Trophoblast cell (in vitro differentiated cells and primary cell): ENCODE results near the gene DNAJA4.

ENCODE experiments used
- DNase-seq, 2 donors: peaks; one replicate each; pipeline ENCODE4 v3.0.0-alpha.2; 2016
- H2AFZ ChIP-seq: 2 replicates; pipeline ENCODE4 v1.6.1; 2013; ENCODE audit warnings: low read length, moderate library complexity, mild to moderate bottlenecking; ENCODE audit not compliant: insufficient read depth, poor library complexity
- H2AK5ac ChIP-seq: 2 replicates; pipeline ENCODE4 v1.6.1; 2013; ENCODE audit warnings: mild to moderate bottlenecking, low read length
- H2BK120ac ChIP-seq: 2 replicates; pipeline ENCODE4 v1.6.1; 2013; ENCODE audit warnings: low read length, mild to moderate bottlenecking, moderate library complexity; ENCODE audit not compliant: insufficient read depth, poor library complexity
- H2BK12ac ChIP-seq: 2 replicates; pipeline ENCODE4 v1.6.1; 2013; ENCODE audit warnings: mild to moderate bottlenecking, low read length, moderate library complexity
- H2BK5ac ChIP-seq: 2 replicates; pipeline ENCODE4 v1.6.1; 2013; ENCODE audit warnings: low read length, low read depth, moderate library complexity, mild to moderate bottlenecking; ENCODE audit not compliant: poor library complexity
- H3K14ac ChIP-seq: 2 replicates; pipeline ENCODE4 v1.6.1; 2013; ENCODE audit warnings: mild to moderate bottlenecking, low read length
- H3K18ac ChIP-seq: 2 replicates; pipeline ENCODE4 v1.6.1; 2013; ENCODE audit warnings: mild to moderate bottlenecking, low read length
- H3K23ac ChIP-seq: 2 replicates; pipeline ENCODE4 v1.6.1; 2013; ENCODE audit warnings: low read length
- H3K27ac ChIP-seq: 2 replicates; pipeline ENCODE4 v1.5.1; 2013; ENCODE audit warnings: low read depth, mild to moderate bottlenecking, inconsistent platforms, low read length, moderate library complexity
- H3K27me3 ChIP-seq: 2 replicates; pipeline ENCODE4 v1.6.1; 2013; ENCODE audit warnings: inconsistent platforms, mild to moderate bottlenecking, low read length, moderate library complexity; ENCODE audit not compliant: insufficient read depth
- H3K36me3 ChIP-seq, 2 experiments: 1 replicate in 1 of 2; 2 replicates in 1 of 2; pipeline ENCODE4 v1.6.1; 2013; ENCODE audit warnings: low read length in 2 of 2, mild to moderate bottlenecking in 2 of 2, moderate library complexity in 1 of 2; ENCODE audit not compliant: insufficient read depth in 2 of 2, control insufficient read depth in 1 of 2
- H3K4ac ChIP-seq: 2 replicates; pipeline ENCODE4 v1.6.1; 2013; ENCODE audit warnings: low read depth, mild to moderate bottlenecking, low read length, moderate library complexity
- H3K4me1 ChIP-seq, 2 experiments: 1 replicate in 1 of 2; 2 replicates in 1 of 2; pipeline ENCODE4 v1.6.1; 2013; ENCODE audit warnings: low read length in 2 of 2, mild to moderate bottlenecking in 2 of 2, moderate library complexity in 1 of 2; ENCODE audit not compliant: insufficient read depth in 2 of 2, control insufficient read depth in 1 of 2
- H3K4me2 ChIP-seq: 2 replicates; pipeline ENCODE4 v1.6.1; 2013; ENCODE audit warnings: inconsistent platforms, mild to moderate bottlenecking, low read length, moderate library complexity
- H3K4me3 ChIP-seq: 2 replicates; pipeline ENCODE4 v1.5.1; 2013; ENCODE audit warnings: mild to moderate bottlenecking, low read depth, low read length, inconsistent platforms
- H3K79me1 ChIP-seq: one replicate; pipeline ENCODE4 v1.6.1; 2013; ENCODE audit warnings: low read length
- H3K79me2 ChIP-seq: 2 replicates; pipeline ENCODE4 v1.6.1; 2013; ENCODE audit warnings: low read length, mild to moderate bottlenecking; ENCODE audit not compliant: control insufficient read depth, insufficient read depth, poor library complexity
- H3K9ac ChIP-seq: 2 replicates; pipeline ENCODE4 v1.6.1; 2013; ENCODE audit warnings: mild to moderate bottlenecking, low read length
- H3K9me3 ChIP-seq: 2 replicates; pipeline ENCODE4 v1.6.1; 2013; ENCODE audit warnings: low read depth, mild to moderate bottlenecking, control low read depth, inconsistent platforms, low read length; ENCODE audit not compliant: insufficient read depth
- H4K12ac ChIP-seq: 2 replicates; pipeline ENCODE4 v1.6.1; 2013; ENCODE audit warnings: low read depth, mild to moderate bottlenecking, low read length, moderate library complexity
- H4K8ac ChIP-seq: 2 replicates; pipeline ENCODE4 v1.6.1; 2013; ENCODE audit warnings: low read depth, mild to moderate bottlenecking, low read length, moderate library complexity
- H4K91ac ChIP-seq: one replicate; pipeline ENCODE4 v1.6.1; 2013; ENCODE audit warnings: low read depth, mild to moderate bottlenecking, low read length, moderate library complexity
- WGBS: extraction: QIAGEN DNeasy Blood & Tissue Kit; methylation state at CpG from one replicate; pipeline ENCODE4 v1.1.7; 2013; ENCODE audit warnings: missing lambda C conversion rate; ENCODE audit not compliant: insufficient read length, insufficient coverage; ENCODE audit errors: extremely low coverage; 5-methylcytosine and 5-hydroxymethylcytosine counted together

The DNAJA4 gene

DNA sequence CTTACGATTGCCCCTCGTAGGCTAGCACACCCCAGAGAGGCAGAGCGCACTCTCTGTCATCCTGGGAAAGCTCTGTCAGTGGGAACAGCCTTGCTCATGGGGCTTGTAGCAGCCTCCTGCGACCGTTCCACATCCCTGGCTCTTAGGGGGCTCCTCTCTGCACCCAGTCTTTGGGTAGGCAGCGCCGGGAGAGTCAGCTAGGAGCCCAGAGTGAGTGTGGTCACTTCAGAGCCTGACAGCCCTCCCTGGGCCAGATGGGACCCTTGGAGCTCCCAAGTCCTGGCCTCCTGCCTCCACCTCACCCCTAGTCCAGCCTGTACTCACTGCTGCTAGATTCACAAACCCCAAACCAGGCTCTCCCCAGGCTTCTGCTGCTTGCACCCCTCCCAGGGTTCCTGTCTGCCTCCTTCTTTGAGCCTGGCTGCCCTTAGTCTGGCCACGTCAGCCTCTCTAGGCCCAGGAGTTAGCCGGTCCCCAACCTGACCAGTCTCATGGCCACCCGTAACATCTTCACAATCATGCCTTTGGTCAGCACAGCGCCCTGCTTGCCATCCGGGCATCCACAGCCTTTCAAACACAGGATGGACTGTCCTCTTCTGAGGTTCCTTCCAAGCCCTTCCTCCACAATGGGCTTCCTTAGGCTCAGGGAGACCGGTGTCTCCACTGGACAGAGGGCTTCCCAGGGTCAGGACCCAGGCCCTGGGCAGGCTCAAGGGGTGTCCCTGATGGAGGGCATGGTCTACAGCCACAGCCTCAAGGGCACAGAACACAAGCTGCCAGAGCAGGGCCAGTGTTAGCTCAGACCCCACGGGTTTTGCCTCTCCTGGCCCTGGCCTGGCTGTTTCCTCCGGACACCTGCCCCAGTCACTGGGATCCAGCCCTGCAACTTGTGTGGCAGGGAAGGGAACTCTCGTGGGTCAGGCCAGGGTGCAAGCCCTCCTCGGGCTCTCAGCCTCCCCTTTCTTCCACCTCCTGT, 34.6 kb upstream of the DNAJA4 start:
- H2BK12ac ChIP-seq = no peak overlapping the region

GRCh38 chr15:78232951-78233350, 31.4 kb upstream of the DNAJA4 start:
- Histone ChIP-seq H3K4me2 (no peak overlapping the region), H2AFZ (no peak overlapping the region), H2BK5ac (no peak overlapping the region), H3K4me3 (no peak overlapping the region), H3K36me3 (no peaks in the 10 kb centered on the region), H3K79me2 (no peaks in the 10 kb centered on the region), H3K4ac (no peak overlapping the region), H3K79me1 (no peaks in the 10 kb centered on the region), H2BK120ac (no peak overlapping the region), H3K9ac (no peak overlapping the region), H3K23ac (no peak overlapping the region), H4K91ac (no peak overlapping the region), H3K4me1 (no peaks in the 10 kb centered on the region), H3K14ac (no peak overlapping the region), H4K12ac (no peak overlapping the region), H2AK5ac (no peak overlapping the region), H3K27ac (no peak overlapping the region), H3K18ac (no peak overlapping the region), H3K9me3 (no peaks in the 10 kb centered on the region), H4K8ac (no peak overlapping the region), H2BK12ac (no peak overlapping the region), H3K27me3 (no peaks in the 10 kb centered on the region)
- no peak for DNase-seq
- no CpG with 5 or more reads among the region's 5 CpGs for WGBS

More for the DNA sequence above, 34.6 kb upstream of the DNAJA4 start:
- Histone ChIP-seq H4K8ac (no peak overlapping the region), H3K9ac (no peak overlapping the region), H3K4me1 (no peaks in the 10 kb centered on the region), H4K12ac (no peak overlapping the region), H4K91ac (no peak overlapping the region), H3K4ac (no peak overlapping the region), H3K9me3 (no peaks in the 10 kb centered on the region), H3K14ac (no peak overlapping the region), H3K23ac (no peak overlapping the region), H3K4me2 (no peak overlapping the region), H3K79me2 (no peaks in the 10 kb centered on the region), H3K27ac (no peak overlapping the region), H2BK5ac (no peak overlapping the region), H3K18ac (no peak overlapping the region), H2BK120ac (no peak overlapping the region), H2AFZ (no peak overlapping the region), H3K36me3 (no peaks in the 10 kb centered on the region), H3K27me3 (no peaks in the 10 kb centered on the region), H3K79me1 (no peaks in the 10 kb centered on the region), H2AK5ac (no peak overlapping the region), H3K4me3 (no peak overlapping the region)
- no peak for DNase-seq
- no CpG with 5 or more reads among the region's 17 CpGs for WGBS

DNA sequence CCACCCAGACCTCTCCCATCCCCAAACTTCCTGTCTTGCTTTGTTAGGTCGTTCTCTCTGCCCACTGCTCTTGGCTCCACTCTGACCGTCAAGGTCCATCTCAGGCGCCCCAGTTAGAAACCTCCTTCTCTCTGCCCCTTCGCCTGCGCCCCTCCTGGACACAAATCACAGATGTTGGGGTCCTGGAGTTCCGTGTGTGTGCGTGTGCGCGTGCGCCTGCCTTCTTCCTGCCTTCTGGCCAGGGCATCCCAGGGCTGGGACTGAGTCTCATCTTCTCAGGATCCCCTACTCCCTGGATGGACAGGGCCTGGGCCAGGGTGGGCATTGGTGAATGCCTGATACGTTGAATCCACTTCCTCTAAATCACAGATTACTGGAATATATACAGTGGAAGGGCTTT, 30.9 kb upstream of the DNAJA4 start:
- Histone ChIP-seq H3K4me1 (no peaks in the 10 kb centered on the region), H3K36me3 (no peaks in the 10 kb centered on the region), H3K79me2 (no peaks in the 10 kb centered on the region), H2AFZ (no peak overlapping the region), H3K4me2 (no peak overlapping the region), H2AK5ac (no peak overlapping the region), H2BK12ac (no peak overlapping the region), H4K91ac (no peak overlapping the region), H3K4me3 (no peak overlapping the region), H4K8ac (no peak overlapping the region), H3K9me3 (no peaks in the 10 kb centered on the region), H4K12ac (no peak overlapping the region), H3K14ac (no peak overlapping the region), H3K4ac (no peak overlapping the region), H3K27me3 (no peaks in the 10 kb centered on the region), H3K79me1 (no peaks in the 10 kb centered on the region), H3K18ac (no peak overlapping the region), H2BK5ac (no peak overlapping the region), H3K23ac (no peak overlapping the region), H3K27ac (no peak overlapping the region), H2BK120ac (no peak overlapping the region), H3K9ac (no peak overlapping the region)
- DNase-seq = no peak
- WGBS = no CpG with 5 or more reads among the region's 11 CpGs

- no CpG with 5 or more reads among the region's 6 CpGs for WGBS
- Histone ChIP-seq H3K27ac (no peak within 1 kb of the TSS), H3K79me1 (no peaks in the 10 kb centered on the region), H2AK5ac (no peak within 1 kb of the TSS), H2BK5ac (no peak within 1 kb of the TSS), H4K8ac (no peak within 1 kb of the TSS), H2BK120ac (no peak within 1 kb of the TSS), H4K12ac (no peak within 1 kb of the TSS), H2BK12ac (no peak within 1 kb of the TSS), H3K23ac (no peak within 1 kb of the TSS), H3K4ac (no peak within 1 kb of the TSS), H4K91ac (no peak within 1 kb of the TSS), H3K14ac (no peak within 1 kb of the TSS), H3K9ac (no peak within 1 kb of the TSS), H3K36me3 (no peaks in the 10 kb centered on the region), H3K27me3 (no peaks in the 10 kb centered on the region), H3K4me1 (no peaks in the 10 kb centered on the region), H3K79me2 (no peaks in the 10 kb centered on the region), H2AFZ (no peak within 1 kb of the TSS), H3K4me3 (no peak within 1 kb of the TSS), H3K18ac (no peak within 1 kb of the TSS), H3K9me3 (no peaks in the 10 kb centered on the region), H3K4me2 (no peak within 1 kb of the TSS)
- no peak for DNase-seq
Measured at GRCh38 chr15:78234515-78235040, 29.8 kb upstream of the DNAJA4 start, which contains the start of gene ACSBG1. Gene ACSBG1, minus strand, starts transcription at chr15:78234565. Its CDS starts 64 bp downstream, at chr15:78234501.
